K562 (cell line): ENCODE measurements around the gene RTBDN. TPM values are rescaled to one million over a fixed set of nuclear protein-coding genes. Genes with fewer than 3 reads are reported as not detected.
A peak's percentile ranks its signal among the peaks of the same experiment; 100 is the strongest.

Source experiments
- ATF6 ChIP-seq: sonication (generic); formaldehyde crosslinking; IDR thresholded peaks from 2 replicates; pipeline ENCODE4 v1.4.0; 2020; ENCODE audit warnings: mild to moderate bottlenecking, missing genetic modification reagents
- CREBBP ChIP-seq: IDR thresholded peaks from one replicate; pipeline ENCODE4 v1.6.1; 2012; ENCODE audit warnings: low read depth, mild to moderate bottlenecking, control low read depth, inconsistent platforms, low read length
- CTBP1 ChIP-seq: fragments of 450-650 bp; IDR thresholded peaks from 2 replicates; pipeline ENCODE4 v1.6.1; 2016; ENCODE audit warnings: borderline replicate concordance
- ETV5 ChIP-seq: sonication (generic); formaldehyde crosslinking; IDR thresholded peaks from 2 replicates; pipeline ENCODE4 v1.4.0; 2020; ENCODE audit warnings: low read depth, mild to moderate bottlenecking, missing genetic modification reagents
- GABPB1 ChIP-seq: sonication (generic); formaldehyde crosslinking; IDR thresholded peaks from 2 replicates; pipeline ENCODE4 v1.8.0; 2022; ENCODE audit warnings: mild to moderate bottlenecking, missing genetic modification reagents
- GTF2E2 ChIP-seq: fragments of 200-800 bp; sonication (Bioruptor generic); IDR thresholded peaks from 2 replicates; pipeline ENCODE4 v1.6.1; 2016; ENCODE audit warnings: missing genetic modification characterization, missing compliant biosample characterization
- MED1 ChIP-seq: sonication (generic); formaldehyde crosslinking; IDR thresholded peaks from 2 replicates; pipeline ENCODE4 v1.8.1; 2023; ENCODE audit warnings: missing genetic modification reagents, borderline replicate concordance
- MLX ChIP-seq, 2 experiments: fragments of 450-650 bp in 1 of 2; sonication (generic) in 1 of 2; formaldehyde crosslinking; conservative IDR thresholded peaks; 2 replicates each; pipeline versions ENCODE4 v1.4.0 to v1.8.1; 2020 to 2022; ENCODE audit warnings: mild to moderate bottlenecking in 1 of 2, missing genetic modification reagents in 1 of 2
- NEUROD1 ChIP-seq: fragments of 150-350 bp; IDR thresholded peaks from 2 replicates; pipeline ENCODE4 v1.6.1; 2014; ENCODE audit warnings: borderline replicate concordance, low read length, low read depth; ENCODE audit not compliant: partially characterized antibody
- RBM17 ChIP-seq: fragments of 200-400 bp; formaldehyde crosslinking; IDR thresholded peaks from 2 replicates; pipeline ENCODE4 v1.6.1; 2017; ENCODE audit warnings: low read depth, mild to moderate bottlenecking, low read length, borderline replicate concordance
- RBM25 ChIP-seq: fragments of 200-400 bp; formaldehyde crosslinking; IDR thresholded peaks from 2 replicates; pipeline ENCODE4 v1.6.1; 2018; ENCODE audit warnings: low read length, low read depth, moderate library complexity; ENCODE audit not compliant: severe bottlenecking
- THAP12 ChIP-seq: fragments of 250-450 bp; sonication (Bioruptor Pico); IDR thresholded peaks from 2 replicates; pipeline ENCODE4 v1.9.0; 2021; ENCODE audit warnings: mild to moderate bottlenecking, inconsistent platforms
- ZFP91 ChIP-seq: sonication (generic); formaldehyde crosslinking; IDR thresholded peaks from 2 replicates; pipeline ENCODE4 v1.8.0; 2022; ENCODE audit warnings: mild to moderate bottlenecking, missing genetic modification reagents
- ZNF583 ChIP-seq: fragments of 250-450 bp; sonication (Bioruptor Pico); IDR thresholded peaks from 2 replicates; pipeline ENCODE4 v1.4.0; 2020
- ZNF584 ChIP-seq: fragments of 200-800 bp; sonication (Bioruptor generic); IDR thresholded peaks from 2 replicates; pipeline ENCODE4 v1.6.1; 2016; ENCODE audit warnings: low read depth, mild to moderate bottlenecking, missing genetic modification characterization, missing compliant biosample characterization
- ZNF695 ChIP-seq: fragments of 450-650 bp; formaldehyde crosslinking; IDR thresholded peaks from 2 replicates; pipeline ENCODE4 v1.4.0; 2020; ENCODE audit warnings: mild to moderate bottlenecking, moderate library complexity
- polyA plus RNA-seq, 8 experiments: library from polyadenylated mRNA; depleted of rRNA in 4 of 8; stranded (reverse) in 5 of 8; unstranded in 3 of 8; fragments of >200 nt; fragmentation: Nextera tagmentation in 2 of 8; fragmentation: Illumina TruSeq in 1 of 8; extraction: Ambion mirVana in 2 of 8; extraction: Trizol in 1 of 8; gene quantifications; 2 replicates each; pipeline versions ENCODE4 v1.2.1 to v1.2.3, GENCODE V29; 2011 to 2014; ENCODE audit warnings: inconsistent platforms in 1 of 8, missing spikeins in 1 of 8
- total RNA-seq, 7 experiments: library from RNA; depleted of rRNA in 6 of 7; stranded (reverse); fragments of >200 nt in 6 of 7; fragmentation: Illumina TruSeq in 2 of 7; extraction: Trizol in 2 of 7; gene quantifications; 2 replicates each; pipeline versions ENCODE4 v1.2.1 to v1.2.3, GENCODE V29; 2011 to 2021; ENCODE audit warnings: low replicate concordance in 1 of 7

RTBDN gene
- total and polyA plus RNA-seq, 9 of the 15 experiments (the other 6 are each of a cell fraction or from before 2014, with no cell fraction given) = 0.20 to 2.3 (median 0.72) TPM; not detected in 1

- TF ChIP-seq GABPB1 (peak; percentile 71), ZFP91 (CRISPR knock-in tag) (no peak), RBM17 (no peak), ZNF583 (0 out of 2 replicates have a peak, but pooled peaks have one; percentile 65), MED1 (CRISPR knock-in tag) (peak; percentile 53; the same call in 1 of the 2 replicates), THAP12 (CRISPR knock-in tag) (peak; percentile 54; the same call in 1 of the 2 replicates), RBM25 (no peak), ZNF695 (CRISPR knock-in tag) (no peak), ZNF584 (no peak), MLX (CRISPR knock-in tag; conservative IDR thresholded peaks at IDR 0.05) (no peak), CREBBP (no peak), ETV5 (peak; percentile 54), ATF6 (CRISPR knock-in tag) (no peak), NEUROD1 (no peak), CTBP1 (peak; percentile 96), GTF2E2 (no peak)
Observed at GRCh38 chr19:12782424-12783290, 51.7 kb downstream of the RTBDN start (continued).
